ENCODE data around the gene CHRNA10.

DNA sequence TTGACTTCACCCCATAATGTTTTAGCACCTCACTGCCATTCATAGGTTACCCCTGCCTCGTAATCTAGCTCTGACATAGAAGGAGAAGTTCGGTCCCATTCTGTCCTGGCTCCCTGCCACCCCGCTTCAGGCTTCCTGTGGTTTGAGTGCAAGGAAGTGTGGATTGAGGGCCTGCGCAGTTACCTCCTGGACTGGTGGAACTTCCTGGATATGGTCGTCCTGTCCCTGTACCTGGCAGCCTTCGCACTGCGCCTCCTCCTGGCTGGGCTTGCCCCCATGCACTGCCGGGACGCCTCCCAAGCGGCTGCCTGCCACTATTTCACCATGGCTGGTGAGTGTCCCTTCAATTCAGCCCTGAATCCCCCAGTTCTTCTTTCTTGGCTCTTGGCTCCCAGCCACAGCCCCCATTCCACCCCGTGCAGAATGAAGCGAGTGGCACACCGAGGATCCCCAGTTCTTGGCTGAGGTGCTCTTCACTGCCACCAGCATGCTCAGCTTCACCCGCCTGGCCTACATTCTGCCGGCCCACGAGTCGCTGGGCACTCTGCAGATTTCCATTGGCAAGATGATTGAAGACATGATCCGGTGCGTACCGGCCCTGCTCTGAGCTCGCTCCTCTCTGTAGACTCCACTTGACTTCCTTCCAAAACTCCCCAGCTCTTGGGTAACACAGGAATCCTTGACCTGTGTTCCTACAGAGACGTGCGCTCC is 44.8 kb downstream of the CHRNA10 start:
- TF ChIP-seq, protein P1, sequence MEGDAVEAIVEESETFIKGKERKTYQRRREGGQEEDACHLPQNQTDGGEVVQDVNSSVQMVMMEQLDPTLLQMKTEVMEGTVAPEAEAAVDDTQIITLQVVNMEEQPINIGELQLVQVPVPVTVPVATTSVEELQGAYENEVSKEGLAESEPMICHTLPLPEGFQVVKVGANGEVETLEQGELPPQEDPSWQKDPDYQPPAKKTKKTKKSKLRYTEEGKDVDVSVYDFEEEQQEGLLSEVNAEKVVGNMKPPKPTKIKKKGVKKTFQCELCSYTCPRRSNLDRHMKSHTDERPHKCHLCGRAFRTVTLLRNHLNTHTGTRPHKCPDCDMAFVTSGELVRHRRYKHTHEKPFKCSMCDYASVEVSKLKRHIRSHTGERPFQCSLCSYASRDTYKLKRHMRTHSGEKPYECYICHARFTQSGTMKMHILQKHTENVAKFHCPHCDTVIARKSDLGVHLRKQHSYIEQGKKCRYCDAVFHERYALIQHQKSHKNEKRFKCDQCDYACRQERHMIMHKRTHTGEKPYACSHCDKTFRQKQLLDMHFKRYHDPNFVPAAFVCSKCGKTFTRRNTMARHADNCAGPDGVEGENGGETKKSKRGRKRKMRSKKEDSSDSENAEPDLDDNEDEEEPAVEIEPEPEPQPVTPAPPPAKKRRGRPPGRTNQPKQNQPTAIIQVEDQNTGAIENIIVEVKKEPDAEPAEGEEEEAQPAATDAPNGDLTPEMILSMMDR (IDR thresholded peaks at IDR 0.05), result no peak
- TF ChIP-seq POLR2A (IDR thresholded peaks at IDR 0.05), result no peak
